ENCODE results near the gene NUDT2. TPM values are rescaled to one million over a fixed set of nuclear protein-coding genes. Genes with fewer than 3 reads are reported as not detected.

Gene NUDT2
- total RNA-seq: 1 to 10 TPM; 3.0 to 8.7 (median 4.8) TPM

DNA sequence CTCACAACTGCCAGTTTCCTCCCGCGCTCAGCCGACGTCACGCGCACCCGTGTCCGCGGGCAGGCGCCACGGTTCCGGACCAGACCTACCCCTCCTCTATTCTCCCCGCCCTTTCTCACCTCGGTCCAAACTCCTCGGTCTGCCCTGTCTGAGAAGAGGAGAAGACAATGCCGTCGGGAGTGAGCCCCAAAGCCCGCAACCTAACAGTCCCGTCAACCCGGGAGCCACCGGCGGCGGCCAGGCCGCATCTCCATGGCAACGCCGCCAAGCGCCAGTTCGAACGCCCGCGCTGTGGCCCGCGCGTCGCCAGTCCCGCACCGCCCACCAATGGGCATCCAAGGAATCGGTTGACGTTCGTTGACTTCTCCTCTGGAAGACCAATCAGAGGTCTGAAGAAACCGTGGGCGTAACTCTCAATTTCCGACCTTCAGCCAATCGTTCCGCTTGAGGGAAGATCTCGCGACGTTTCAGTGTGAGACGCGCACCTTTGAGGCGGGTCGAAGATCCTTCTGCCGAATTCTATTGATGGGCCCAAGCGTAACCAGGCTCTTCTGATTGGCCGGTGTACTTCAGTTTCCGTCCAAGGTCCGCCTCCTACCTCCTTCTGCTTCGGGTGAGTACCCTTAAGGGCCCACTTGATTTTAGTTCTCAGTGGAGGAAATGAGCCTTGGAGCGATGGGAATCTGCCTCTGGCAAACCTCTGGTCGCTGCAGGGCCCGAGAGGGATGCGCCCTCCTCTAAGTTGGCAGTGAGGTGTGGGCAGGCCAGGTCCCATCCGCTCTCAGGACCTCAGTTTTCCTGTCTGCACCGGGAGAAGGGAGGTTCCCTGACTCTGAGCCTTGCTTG is at the start of gene NUDT2, which contains the start of gene KIF24:
Gene NUDT2, plus strand, starts transcription at position 583 of the 846 bp plus-strand sequence. CDS start 9,471 bp downstream, outside the sequence.
Gene KIF24, minus strand, starts transcription at position 282 of the 846 bp plus-strand sequence. CDS start 17,922 bp downstream, outside the sequence.
- intact Hi-C loops (cut with DNase I): loop anchor here (10.0 kb wide), 1 partner anchor 134 kb away; no protein-coding TSS in a partner anchor
- peak in 1 of 2 donors; percentile 75 for TF ChIP-seq POLR2A (IDR thresholded peaks at IDR 0.05)
- TF ChIP-seq, protein P1, sequence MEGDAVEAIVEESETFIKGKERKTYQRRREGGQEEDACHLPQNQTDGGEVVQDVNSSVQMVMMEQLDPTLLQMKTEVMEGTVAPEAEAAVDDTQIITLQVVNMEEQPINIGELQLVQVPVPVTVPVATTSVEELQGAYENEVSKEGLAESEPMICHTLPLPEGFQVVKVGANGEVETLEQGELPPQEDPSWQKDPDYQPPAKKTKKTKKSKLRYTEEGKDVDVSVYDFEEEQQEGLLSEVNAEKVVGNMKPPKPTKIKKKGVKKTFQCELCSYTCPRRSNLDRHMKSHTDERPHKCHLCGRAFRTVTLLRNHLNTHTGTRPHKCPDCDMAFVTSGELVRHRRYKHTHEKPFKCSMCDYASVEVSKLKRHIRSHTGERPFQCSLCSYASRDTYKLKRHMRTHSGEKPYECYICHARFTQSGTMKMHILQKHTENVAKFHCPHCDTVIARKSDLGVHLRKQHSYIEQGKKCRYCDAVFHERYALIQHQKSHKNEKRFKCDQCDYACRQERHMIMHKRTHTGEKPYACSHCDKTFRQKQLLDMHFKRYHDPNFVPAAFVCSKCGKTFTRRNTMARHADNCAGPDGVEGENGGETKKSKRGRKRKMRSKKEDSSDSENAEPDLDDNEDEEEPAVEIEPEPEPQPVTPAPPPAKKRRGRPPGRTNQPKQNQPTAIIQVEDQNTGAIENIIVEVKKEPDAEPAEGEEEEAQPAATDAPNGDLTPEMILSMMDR (IDR thresholded peaks at IDR 0.05): peak in 1 of 6 experiments; percentile 27
- peak; percentile 98 for DNase-seq
- H3K4me3 ChIP-seq (replicated peaks in 1 of 3): peak within 1 kb of the TSS; percentile 52 to 61 (median 54)
- no peaks in the 10 kb centered on the region for H3K27me3 ChIP-seq
- H3K27ac ChIP-seq: peak within 1 kb of the TSS; percentile 77 to 95 (median 94)
- peaks cover 18 to 23% of the 10 kb centered on the region in 2 donors for H3K4me1 ChIP-seq
- WGBS, 2 donors: 0 to 1% methylated on average over 53 to 64 of the region's 64 CpGs
- no peaks in the 10 kb centered on the region for H3K36me3 ChIP-seq
- no peaks in the 10 kb centered on the region for H3K9me3 ChIP-seq

DNA sequence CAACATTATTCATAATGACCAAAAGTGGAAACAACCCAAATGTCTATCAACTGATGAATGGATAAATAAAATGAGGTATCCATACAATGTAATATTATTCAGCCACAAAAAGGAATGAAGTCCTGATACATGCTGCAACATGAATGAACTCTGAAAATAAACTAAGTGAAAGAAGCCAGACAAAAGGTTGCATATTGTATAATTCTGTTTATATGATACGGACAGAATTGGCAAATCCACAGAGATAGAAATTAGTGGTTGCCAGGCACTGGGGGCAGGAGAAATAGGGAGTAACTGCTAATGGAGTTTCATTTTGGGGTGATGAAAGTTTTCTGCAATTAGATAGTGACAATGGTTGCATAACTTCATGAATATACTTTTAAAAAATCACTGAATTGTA is 47.3 kb upstream of the NUDT2 start:
- H3K36me3 ChIP-seq: no peaks in the 10 kb centered on the region
- no peak overlapping the region for H3K4me3 ChIP-seq (replicated peaks in 1 of 3)
- intact Hi-C loops (cut with DNase I): no loop called here
- H3K4me1 ChIP-seq: no peaks in the 10 kb centered on the region
- WGBS, 2 donors: 89 to 98% methylated on average over 1 of the region's 1 CpG
- no peaks in the 10 kb centered on the region for H3K9me3 ChIP-seq
- no peaks in the 10 kb centered on the region for H3K27me3 ChIP-seq
- no peak overlapping the region for H3K27ac ChIP-seq
- no peak for DNase-seq
- no peak for TF ChIP-seq POLR2A (IDR thresholded peaks at IDR 0.05)
- TF ChIP-seq, protein P1 (IDR thresholded peaks at IDR 0.05): no peak

DNA sequence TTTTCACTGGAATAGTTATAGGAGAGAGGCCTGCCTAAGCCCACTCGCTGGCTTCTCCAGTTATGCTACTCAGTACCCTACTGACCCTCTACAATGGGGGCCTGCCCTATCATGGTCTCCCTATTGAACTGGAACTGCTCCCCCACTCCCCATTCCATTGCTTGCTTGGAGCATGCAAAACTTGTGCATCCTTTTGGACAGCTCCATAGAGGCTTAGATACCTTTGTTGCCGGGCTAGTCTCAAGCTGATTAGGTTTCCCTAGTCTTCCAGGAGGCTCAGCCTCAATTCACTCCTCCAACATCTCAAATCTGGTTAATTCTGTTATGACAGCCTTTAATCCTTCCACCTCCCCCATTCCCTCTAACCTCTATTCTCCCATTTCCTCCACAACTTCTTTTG is 40.2 kb upstream of the NUDT2 start:
- WGBS, 2 donors: 85 to 89% methylated on average over 2 of the region's 2 CpGs
- Histone ChIP-seq H3K27me3 (no peaks in the 10 kb centered on the region), H3K4me3 (replicated peaks in 1 of 3) (no peak overlapping the region), H3K27ac (no peak overlapping the region), H3K9me3 (no peaks in the 10 kb centered on the region), H3K36me3 (no peaks in the 10 kb centered on the region), H3K4me1 (no peaks in the 10 kb centered on the region)
- intact Hi-C loops (cut with DNase I): no loop called here
- no peak for DNase-seq
- TF ChIP-seq, protein P1 (IDR thresholded peaks at IDR 0.05): no peak
- no peak for TF ChIP-seq POLR2A (IDR thresholded peaks at IDR 0.05)

DNA sequence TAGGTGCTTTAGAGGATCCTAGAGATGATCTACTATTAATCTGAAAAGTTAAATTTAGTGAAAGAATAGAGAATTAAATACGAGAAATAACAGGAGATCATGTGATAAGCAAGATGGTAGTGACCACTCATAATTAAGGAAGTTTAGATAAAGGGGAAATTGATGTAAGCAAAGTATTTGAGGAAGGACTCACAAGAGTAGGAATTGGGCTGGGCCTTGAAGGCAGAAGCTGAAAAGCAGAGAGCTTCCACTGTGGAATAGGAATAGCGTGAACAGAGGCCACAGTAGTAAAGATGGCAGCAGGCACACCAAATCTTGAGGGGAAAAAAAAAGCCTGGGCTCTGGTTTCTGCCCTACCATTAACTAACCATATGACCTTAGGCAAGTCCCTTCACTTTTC is 38.3 kb upstream of the NUDT2 start:
- no peak for DNase-seq
- no peaks in the 10 kb centered on the region for H3K4me1 ChIP-seq
- no peaks in the 10 kb centered on the region for H3K9me3 ChIP-seq
- no peaks in the 10 kb centered on the region for H3K27me3 ChIP-seq
- H3K36me3 ChIP-seq: no peaks in the 10 kb centered on the region
- WGBS, 2 donors: 92 to 95% methylated on average over 2 of the region's 2 CpGs
- no peak overlapping the region for H3K27ac ChIP-seq
- intact Hi-C loops (cut with DNase I): no loop called here
- TF ChIP-seq, protein P1 (IDR thresholded peaks at IDR 0.05): no peak
- no peak for TF ChIP-seq POLR2A (IDR thresholded peaks at IDR 0.05)
- H3K4me3 ChIP-seq (replicated peaks in 1 of 3): no peak overlapping the region

DNA sequence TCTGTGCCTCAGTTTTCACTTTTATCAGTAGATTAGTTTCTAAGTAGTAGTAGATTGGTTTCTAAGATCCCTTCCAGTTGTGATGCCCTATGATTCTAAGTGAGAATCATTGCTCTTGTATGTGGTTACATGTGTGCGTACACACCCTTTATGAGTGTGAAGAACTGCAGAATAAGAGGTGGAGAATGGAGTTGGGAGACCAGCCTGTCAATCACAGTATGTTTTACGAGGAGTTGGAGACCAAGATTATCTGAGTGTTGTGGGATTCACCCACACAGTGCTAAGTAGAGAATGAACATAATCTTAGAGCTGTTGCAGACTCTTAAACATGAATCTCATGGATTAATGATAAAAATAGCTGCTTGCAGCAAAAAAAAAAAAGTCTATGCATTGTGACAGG is 37.9 kb upstream of the NUDT2 start:
- no peak for DNase-seq
- TF ChIP-seq POLR2A (IDR thresholded peaks at IDR 0.05): no peak
- TF ChIP-seq, protein P1 (IDR thresholded peaks at IDR 0.05): no peak
- Histone ChIP-seq H3K4me1 (no peaks in the 10 kb centered on the region), H3K4me3 (replicated peaks in 1 of 3) (no peak overlapping the region), H3K27ac (no peak overlapping the region), H3K27me3 (no peaks in the 10 kb centered on the region), H3K9me3 (no peaks in the 10 kb centered on the region), H3K36me3 (no peaks in the 10 kb centered on the region)
- 95 to 98% methylated on average over 2 of the region's 2 CpGs for WGBS, 2 donors
- intact Hi-C loops (cut with DNase I): no loop called here

Measured in thyroid gland (tissue), 4 donors.